Amniotic epithelial cell (primary cell): ENCODE data around the gene LCLAT1.
A peak's percentile ranks its signal among the peaks of the same experiment; 100 is the strongest.

Experiments
- DNase-seq: peaks from one replicate; pipeline ENCODE4 v3.0.0-alpha.2; 2010; ENCODE audit warnings: low read depth

Gene LCLAT1

GRCh38 chr2:30447149-30448045 lies at the start of gene LCLAT1:
Gene LCLAT1 (plus strand): TSS chr2:30447246. CDS start chr2:30525591, 78,345 bp downstream.
- DNase-seq: peak; percentile 64

- DNase-seq: no peak
Observed at GRCh38 chr2:30398084-30398873, 48.8 kb upstream of the LCLAT1 start.

GRCh38 chr2:30400151-30400954 lies 46.7 kb upstream of the LCLAT1 start:
- DNase-seq: no peak

GRCh38 chr2:30402441-30403182 lies 44.4 kb upstream of the LCLAT1 start:
- no peak for DNase-seq

- DNase-seq: no peak
Observed at GRCh38 chr2:30403592-30404312, 43.3 kb upstream of the LCLAT1 start.

- DNase-seq: no peak
Observed at GRCh38 chr2:30404319-30405259, 42.5 kb upstream of the LCLAT1 start.

GRCh38 chr2:30405260-30405605 lies 41.8 kb upstream of the LCLAT1 start:
- no peak for DNase-seq

GRCh38 chr2:30406853-30407252 lies 40.2 kb upstream of the LCLAT1 start:
- DNase-seq: no peak

GRCh38 chr2:30408961-30409387 lies 38.1 kb upstream of the LCLAT1 start:
- peak; percentile 28 for DNase-seq

GRCh38 chr2:30410217-30410616 lies 36.8 kb upstream of the LCLAT1 start:
- DNase-seq: peak; percentile 62

GRCh38 chr2:30412047-30412683 lies 34.9 kb upstream of the LCLAT1 start:
- DNase-seq: peak; percentile 14

- DNase-seq: peak; percentile 14
Observed at GRCh38 chr2:30412684-30413570, 34.1 kb upstream of the LCLAT1 start.

- no peak for DNase-seq
Observed at GRCh38 chr2:30414961-30415360, 32.1 kb upstream of the LCLAT1 start.

GRCh38 chr2:30417253-30417652 lies 29.8 kb upstream of the LCLAT1 start:
- peak; percentile 42 for DNase-seq

- DNase-seq: peak; percentile 5
Observed at GRCh38 chr2:30421026-30421603, 25.9 kb upstream of the LCLAT1 start.

GRCh38 chr2:30421604-30422443 lies 25.2 kb upstream of the LCLAT1 start:
- peak; percentile 36 for DNase-seq
